Measurements from ENCODE around the gene GSK3A.

DNA sequence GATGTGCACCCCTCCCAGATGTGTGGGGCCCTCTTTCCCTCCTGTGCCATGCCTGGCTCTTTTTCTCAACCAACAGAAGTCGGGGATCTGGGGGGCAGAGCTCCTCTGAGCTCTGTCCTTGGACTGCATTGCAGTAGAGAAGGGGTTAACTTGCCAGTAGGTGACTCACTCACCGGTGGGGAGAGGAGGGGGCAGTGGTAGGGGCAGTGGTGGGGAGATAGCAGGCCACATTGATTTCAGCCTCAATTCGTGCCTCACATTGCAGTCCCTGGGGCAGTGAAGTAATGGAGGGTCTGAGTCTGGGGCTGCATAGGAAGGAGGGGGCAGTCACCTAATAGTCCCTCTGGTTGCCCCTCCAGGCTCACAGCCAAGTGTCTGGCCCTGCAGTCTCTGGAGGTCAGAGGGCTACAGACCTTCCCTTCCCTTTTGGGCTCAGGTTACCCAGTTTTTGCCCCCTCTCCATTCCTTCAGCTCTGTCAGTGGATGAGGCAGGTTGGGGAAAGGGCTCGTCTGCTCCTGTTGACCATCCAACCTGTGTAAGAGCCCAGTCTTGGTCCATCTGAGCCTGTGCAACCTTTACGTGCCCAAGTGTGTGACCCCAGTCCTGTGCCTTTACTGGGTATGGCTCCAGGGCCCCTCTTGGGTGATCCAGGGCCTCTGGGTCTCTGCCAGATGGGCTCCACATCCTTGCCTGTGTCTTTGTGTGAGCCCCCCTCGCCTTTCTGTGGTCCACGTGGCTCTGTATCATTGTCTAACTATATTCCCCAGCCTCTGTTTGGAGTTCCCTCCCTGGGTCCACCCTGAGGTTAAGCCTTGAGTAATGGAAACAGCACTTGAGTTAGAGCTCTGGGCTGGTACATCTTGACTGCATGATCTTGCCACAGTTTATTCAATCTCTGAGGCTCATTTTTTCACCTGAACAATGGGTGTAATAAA lies 39.7 kb upstream of the GSK3A start:
- TF ChIP-seq, protein P1, sequence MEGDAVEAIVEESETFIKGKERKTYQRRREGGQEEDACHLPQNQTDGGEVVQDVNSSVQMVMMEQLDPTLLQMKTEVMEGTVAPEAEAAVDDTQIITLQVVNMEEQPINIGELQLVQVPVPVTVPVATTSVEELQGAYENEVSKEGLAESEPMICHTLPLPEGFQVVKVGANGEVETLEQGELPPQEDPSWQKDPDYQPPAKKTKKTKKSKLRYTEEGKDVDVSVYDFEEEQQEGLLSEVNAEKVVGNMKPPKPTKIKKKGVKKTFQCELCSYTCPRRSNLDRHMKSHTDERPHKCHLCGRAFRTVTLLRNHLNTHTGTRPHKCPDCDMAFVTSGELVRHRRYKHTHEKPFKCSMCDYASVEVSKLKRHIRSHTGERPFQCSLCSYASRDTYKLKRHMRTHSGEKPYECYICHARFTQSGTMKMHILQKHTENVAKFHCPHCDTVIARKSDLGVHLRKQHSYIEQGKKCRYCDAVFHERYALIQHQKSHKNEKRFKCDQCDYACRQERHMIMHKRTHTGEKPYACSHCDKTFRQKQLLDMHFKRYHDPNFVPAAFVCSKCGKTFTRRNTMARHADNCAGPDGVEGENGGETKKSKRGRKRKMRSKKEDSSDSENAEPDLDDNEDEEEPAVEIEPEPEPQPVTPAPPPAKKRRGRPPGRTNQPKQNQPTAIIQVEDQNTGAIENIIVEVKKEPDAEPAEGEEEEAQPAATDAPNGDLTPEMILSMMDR (IDR thresholded peaks at IDR 0.05), result no peak
- TF ChIP-seq EP300 (IDR thresholded peaks at IDR 0.05) (no peak), POLR2A (IDR thresholded peaks at IDR 0.05) (no peak), POLR2AphosphoS5 (IDR thresholded peaks at IDR 0.05) (no peak)
